GM19397 (cell line): ENCODE results near the gene IFT80.

ENCODE experiments used
- ATAC-seq: cut with Tn5 transposase; IDR thresholded peaks from one replicate; pipeline ENCODE4 v1.9.1; 2021; ENCODE audit warnings: mild to moderate bottlenecking, moderate library complexity; ENCODE audit not compliant: unreplicated experiment

Gene IFT80

GRCh38 chr3:160213191-160213590, 185.8 kb downstream of the IFT80 start:
- ATAC-seq = no peak

GRCh38 chr3:160210799-160211221, 188.2 kb downstream of the IFT80 start:
- ATAC-seq = no peak

GRCh38 chr3:160210341-160210740, 188.7 kb downstream of the IFT80 start:
- no peak for ATAC-seq
